HG03097 (cell line): ENCODE results near the gene PCED1A.
"Not testable (repeated sequence)": the region's sequence is repeated elsewhere in the genome, so short reads cannot be mapped to it uniquely, and the experiment has no call there.

ENCODE experiments used
- ATAC-seq: cut with Tn5 transposase; IDR thresholded peaks from one replicate; pipeline ENCODE4 v1.9.1; 2021; ENCODE audit not compliant: unreplicated experiment, low FRiP score

Gene PCED1A

GRCh38 chr20:2807929-2808328 is 32.5 kb downstream of the PCED1A start:
- ATAC-seq = not testable (repeated sequence)

DNA sequence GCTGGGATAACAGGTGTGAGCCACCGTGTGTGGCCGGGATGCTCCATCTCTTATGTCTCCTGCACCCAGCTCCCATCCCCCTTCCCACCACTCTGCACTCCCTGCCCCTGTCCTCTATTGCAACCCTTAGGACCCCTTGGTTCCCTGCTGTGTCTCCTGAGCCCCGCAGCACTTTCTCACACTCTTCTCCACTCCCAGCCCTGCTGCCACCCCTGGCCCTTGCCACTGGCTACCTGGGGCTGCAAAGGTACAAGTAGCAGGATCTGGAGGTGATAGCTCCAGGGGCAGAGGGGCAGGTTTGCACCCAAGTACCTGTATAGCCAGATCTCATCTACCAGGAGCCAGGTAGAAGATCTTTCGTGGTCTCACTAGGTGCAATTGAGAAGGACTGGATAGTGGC is 33.4 kb downstream of the PCED1A start:
- no peak for ATAC-seq

GRCh38 chr20:2806351-2806701 is 34.1 kb downstream of the PCED1A start:
- no peak for ATAC-seq

GRCh38 chr20:2805689-2806350 is 34.6 kb downstream of the PCED1A start:
- no peak for ATAC-seq

DNA sequence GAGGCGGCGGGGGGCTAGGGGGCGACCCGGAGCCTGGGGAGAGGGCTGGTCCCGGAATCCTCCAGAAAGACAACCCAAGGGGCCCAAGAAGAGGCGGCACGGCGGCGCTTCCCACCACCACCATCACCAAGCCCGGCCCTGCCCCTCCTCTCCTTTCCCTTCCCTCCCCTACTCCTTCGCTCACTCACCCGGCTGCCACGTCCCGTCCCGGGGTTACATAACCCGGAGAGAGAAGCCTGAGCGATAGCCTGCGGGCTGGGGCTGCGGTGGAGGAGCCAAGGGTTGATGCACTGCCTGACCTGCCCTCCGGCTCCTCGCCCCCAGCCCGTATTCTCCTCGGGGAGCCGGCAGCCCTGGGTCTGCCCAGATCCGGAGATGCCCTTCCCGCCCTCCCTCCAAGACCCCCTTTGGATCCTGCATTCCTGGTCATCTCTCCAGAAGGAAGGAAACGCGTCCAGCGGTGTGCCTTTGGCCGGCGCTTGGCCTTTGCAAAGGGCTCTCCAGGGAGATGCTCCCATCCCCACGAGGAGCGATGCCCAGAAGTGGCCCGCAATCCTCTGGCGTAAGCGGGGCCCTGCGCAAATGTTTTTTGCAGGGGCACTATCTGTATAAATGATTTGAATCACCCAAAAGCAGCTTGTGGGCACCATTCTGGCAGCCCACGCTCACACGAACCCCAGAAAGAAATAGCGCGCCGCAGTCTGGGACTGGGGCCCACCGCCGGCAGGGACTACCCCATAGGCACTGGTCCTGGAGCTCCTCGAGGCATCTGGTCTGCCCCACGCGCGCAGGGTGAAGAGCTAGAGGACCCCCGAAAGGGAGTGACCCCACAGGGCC is 35.4 kb downstream of the PCED1A start:
- no peak for ATAC-seq

GRCh38 chr20:2804041-2804828 is 36.2 kb downstream of the PCED1A start:
- no peak for ATAC-seq

DNA sequence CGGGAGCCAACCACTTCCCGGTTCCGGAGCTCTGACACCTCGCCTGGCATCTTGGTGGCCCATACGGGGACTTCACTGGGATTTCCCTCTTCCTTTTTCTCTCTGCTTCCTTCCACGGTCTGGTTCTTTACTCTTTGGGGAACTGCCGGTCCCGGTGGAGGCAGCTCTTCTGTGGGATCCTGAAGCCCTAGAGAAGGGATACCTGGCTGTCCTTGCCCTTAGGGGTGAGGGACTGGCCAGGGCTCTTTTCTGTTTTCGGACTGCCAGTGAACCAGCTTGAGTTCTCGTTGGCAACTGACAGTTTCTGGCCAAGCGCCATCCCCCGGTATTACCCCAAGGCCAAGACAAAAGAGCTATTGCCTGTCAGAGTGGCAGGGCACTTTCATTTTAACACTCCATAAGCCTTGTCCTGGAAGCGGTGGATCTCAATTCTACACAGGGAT is 39.1 kb downstream of the PCED1A start:
- ATAC-seq = no peak

DNA sequence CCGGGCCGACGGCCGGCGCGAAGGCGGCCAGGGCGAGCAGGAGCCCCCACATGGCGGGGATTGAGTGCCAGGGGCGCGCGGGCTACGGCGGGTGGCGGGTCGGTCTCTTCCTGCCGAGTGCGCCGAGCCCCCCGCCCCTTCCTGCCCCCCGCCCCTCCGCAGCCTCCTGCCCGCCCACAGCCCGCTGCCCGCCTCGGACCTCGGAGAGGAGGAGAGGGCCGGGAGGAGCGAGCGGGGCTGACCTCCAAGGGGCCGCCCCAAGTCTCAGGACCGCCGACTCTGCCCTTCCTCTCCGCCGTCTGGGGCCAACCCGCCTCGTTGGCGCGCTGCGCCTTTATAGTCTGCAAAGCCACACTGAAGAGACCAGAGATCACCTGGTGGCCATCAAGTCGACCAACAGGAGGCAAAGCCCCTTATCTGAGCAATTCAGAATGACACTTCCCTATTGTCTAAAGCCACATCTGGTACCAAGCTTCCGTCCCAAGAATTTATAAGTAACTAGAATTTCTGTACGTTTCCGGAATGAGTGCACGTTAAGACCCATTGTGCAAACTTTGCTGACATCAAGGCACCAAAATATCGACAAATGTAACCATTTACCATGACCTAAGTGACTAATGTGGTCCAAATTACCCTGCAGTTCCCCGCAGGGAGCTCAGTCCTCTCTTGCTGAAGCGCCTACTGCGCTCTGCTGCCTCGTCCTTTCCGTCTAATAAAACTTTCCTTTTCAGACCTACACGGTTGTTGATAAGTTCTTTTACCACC is 39.8 kb downstream of the PCED1A start, which contains the start of gene CPXM1:
Gene CPXM1, minus strand, starts transcription at position 107 of the 765 bp plus-strand sequence. Its CDS starts 55 bp downstream, at position 52.
- ATAC-seq = peak; percentile 53

- ATAC-seq = peak; percentile 14
Measured at GRCh38 chr20:2799688-2800520, 40.6 kb downstream of the PCED1A start.

DNA sequence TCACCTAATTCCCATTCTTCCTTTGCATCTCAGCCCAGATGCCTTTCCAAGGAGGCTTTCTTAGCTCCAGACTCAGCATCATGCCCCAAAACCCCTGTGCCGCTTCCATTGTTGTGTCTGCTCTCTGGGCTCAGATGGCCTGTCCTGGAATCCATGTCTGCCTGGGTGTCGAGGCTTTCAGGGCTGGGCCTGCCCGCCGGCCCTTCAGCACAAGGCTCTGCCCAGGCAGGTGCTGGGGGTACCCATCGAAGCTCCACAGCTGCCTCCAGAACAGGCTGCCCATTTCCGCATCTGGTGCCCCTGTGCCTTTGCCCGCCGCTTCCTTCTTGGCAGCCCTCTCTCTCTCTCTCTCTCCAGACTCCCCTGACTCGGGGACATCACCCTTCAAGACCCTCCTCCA is 41.2 kb downstream of the PCED1A start:
- ATAC-seq = no peak

DNA sequence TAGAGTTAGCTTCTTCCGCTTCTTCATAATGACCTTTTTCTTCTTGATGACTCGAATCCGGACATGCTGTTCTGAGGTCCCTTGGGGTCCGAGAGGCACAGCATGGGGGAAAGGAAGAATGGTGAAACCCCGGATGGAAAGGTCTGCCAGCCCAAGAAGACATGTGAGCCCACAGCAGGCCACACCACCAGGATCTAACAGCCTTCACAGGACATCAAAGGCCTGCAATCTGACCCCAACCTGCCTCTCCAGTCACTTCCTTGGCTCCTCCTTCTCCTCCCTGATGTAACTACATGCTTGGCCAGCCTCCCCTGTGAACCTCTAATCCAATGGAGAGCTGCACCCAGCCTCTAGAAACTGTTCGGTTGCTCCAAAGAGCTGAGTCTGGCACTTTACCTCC is 41.6 kb downstream of the PCED1A start:
- no peak for ATAC-seq

GRCh38 chr20:2798095-2798805 is 42.2 kb downstream of the PCED1A start:
- no peak for ATAC-seq

- no peak for ATAC-seq
Measured at GRCh38 chr20:2797136-2797983, 43.1 kb downstream of the PCED1A start.

DNA sequence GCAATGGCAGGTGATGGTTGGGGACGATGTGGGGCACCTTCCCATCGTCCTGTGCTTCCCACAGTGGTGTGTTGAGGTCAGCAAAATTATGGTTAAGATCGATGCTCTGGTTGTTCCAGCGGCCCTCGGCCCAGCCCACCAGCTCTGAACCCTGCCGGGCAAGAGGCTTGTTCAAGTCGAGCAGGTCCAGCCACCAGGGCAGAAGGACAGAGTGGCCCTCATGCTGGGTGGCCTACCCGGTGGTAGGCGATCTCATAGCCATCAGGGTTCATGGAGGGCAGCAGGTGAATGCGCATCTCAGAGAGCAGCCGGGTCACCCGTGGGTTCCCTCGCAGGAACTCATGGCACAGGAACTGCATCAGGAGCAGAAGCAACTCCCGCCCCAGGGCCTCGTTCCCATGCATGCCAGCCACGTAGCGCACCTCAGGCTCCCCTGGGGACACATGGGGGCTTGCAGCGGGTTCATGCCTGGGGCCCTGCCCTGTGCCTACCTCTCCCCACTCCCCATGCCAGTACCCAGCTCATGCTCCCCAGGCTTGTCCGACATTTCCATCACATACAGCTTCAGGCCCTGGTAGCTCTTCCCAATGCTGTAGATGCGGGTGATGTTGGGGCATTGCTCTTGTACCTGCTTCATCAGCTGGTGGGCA is 44.3 kb downstream of the PCED1A start:
- ATAC-seq = no peak

DNA sequence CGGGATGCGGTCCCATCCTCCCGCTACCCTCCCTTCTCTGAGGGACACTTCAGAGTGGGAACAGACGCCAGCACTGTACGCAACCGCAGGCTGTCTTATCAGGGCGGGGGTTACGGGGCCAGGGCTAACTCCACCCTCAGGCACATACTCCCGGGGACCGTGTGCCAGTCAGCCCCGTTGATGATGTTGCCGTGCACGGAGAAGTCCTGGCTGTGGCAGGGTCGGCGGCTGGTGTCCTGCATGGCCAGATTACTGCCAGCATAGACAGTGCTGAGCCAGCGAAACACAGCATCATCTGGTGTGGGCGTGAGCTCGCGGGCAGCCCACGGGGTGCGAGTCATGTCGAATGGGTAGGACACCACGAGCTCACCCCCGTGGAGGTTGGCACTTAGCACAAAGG is 45.0 kb downstream of the PCED1A start:
- ATAC-seq = no peak

- no peak for ATAC-seq
Measured at GRCh38 chr20:2794866-2795447, 45.5 kb downstream of the PCED1A start.

GRCh38 chr20:2794202-2794748 is 46.2 kb downstream of the PCED1A start:
- no peak for ATAC-seq
